ENCODE data around the gene GNG12.

- no peak for TF ChIP-seq CTCF (conservative IDR thresholded peaks at IDR 0.05; ENCODE audit: low read depth, low read length)
- TF ChIP-seq EZH2 (IDR thresholded peaks at IDR 0.05; ENCODE audit: low read length, unreplicated experiment), result no peak
Measured at GRCh38 chr1:67716800-67717199, 116.5 kb downstream of the GNG12 start.
